Smooth muscle cell (in vitro differentiated cells): Measurements from ENCODE around the gene UCHL5. TPM values are rescaled to one million over a fixed set of nuclear protein-coding genes. Genes with fewer than 3 reads are reported as not detected.

Source experiments
- DNase-seq: peaks from one replicate; lab custom pipeline; 2025; ENCODE audit not compliant: unreplicated experiment; lab: John Stamatoyannopoulos, UW
- H2AFZ ChIP-seq: fragments of 200-600 bp; sonication (generic); 2 replicates; pipeline ENCODE4 v1.6.0; 2016; ENCODE audit warnings: antibody characterized with exemption, low read depth, mild to moderate bottlenecking
- H3F3A ChIP-seq: fragments of 200-600 bp; sonication (generic); 2 replicates; pipeline ENCODE4 v1.6.0; 2017; ENCODE audit warnings: antibody characterized with exemption, low read depth
- H3K27ac ChIP-seq: fragments of 200-600 bp; sonication (generic); 2 replicates; pipeline ENCODE4 v1.5.1; 2016; ENCODE audit warnings: low read depth, mild to moderate bottlenecking
- H3K27me3 ChIP-seq: fragments of 200-600 bp; sonication (generic); 2 replicates; pipeline ENCODE4 v1.6.1; 2016; ENCODE audit warnings: low read depth, mild to moderate bottlenecking
- H3K36me3 ChIP-seq: fragments of 200-600 bp; sonication (generic); 2 replicates; pipeline ENCODE4 v1.5.1; 2016; ENCODE audit warnings: low read depth
- H3K4me1 ChIP-seq: fragments of 200-600 bp; sonication (generic); 2 replicates; pipeline ENCODE4 v1.5.1; 2016; ENCODE audit warnings: low read depth
- H3K4me2 ChIP-seq: fragments of 200-600 bp; sonication (generic); 2 replicates; pipeline ENCODE4 v1.6.0; 2016; ENCODE audit warnings: mild to moderate bottlenecking
- H3K4me3 ChIP-seq: fragments of 200-600 bp; sonication (generic); 2 replicates; pipeline ENCODE4 v1.5.1; 2016; ENCODE audit warnings: mild to moderate bottlenecking
- H3K79me2 ChIP-seq: fragments of 200-600 bp; sonication (generic); 2 replicates; pipeline ENCODE4 v1.6.0; 2016; ENCODE audit warnings: low read depth, mild to moderate bottlenecking
- H3K9ac ChIP-seq: fragments of 200-600 bp; sonication (generic); 2 replicates; pipeline ENCODE4 v1.6.0; 2016; ENCODE audit warnings: low read depth
- H3K9me3 ChIP-seq: fragments of 200-600 bp; sonication (generic); replicated peaks from 2 replicates; pipeline ENCODE4 v1.5.1; 2016; ENCODE audit warnings: low read depth
- H4K20me1 ChIP-seq: fragments of 200-600 bp; sonication (generic); 2 replicates; pipeline ENCODE4 v1.6.0; 2016; ENCODE audit warnings: low read depth
- CTCF ChIP-seq: fragments of 200-600 bp; sonication (generic); IDR thresholded peaks from 2 replicates; pipeline ENCODE4 v1.5.1; 2017; ENCODE audit warnings: borderline replicate concordance, mild to moderate bottlenecking, antibody characterized with exemption; ENCODE audit not compliant: insufficient read depth, poor library complexity, severe bottlenecking
- WGBS: methylation state at CpG from one replicate; pipeline ENCODE4 v1.1.7; 2016; ENCODE audit warnings: low lambda C conversion rate; 5-methylcytosine and 5-hydroxymethylcytosine counted together
- polyA plus RNA-seq: library from polyadenylated mRNA; unstranded; fragments of >200 nt; fragmentation: Nextera tagmentation; extraction: Ambion mirVana; gene quantifications from 2 replicates; pipeline ENCODE4 v1.2.1, GENCODE V29; 2016
- total RNA-seq: library from RNA; depleted of rRNA; stranded (reverse); fragments of >200 nt; gene quantifications from 2 replicates; pipeline ENCODE4 v1.2.3, GENCODE V29; 2014

UCHL5 gene
- total and polyA plus RNA-seq, 2 experiments from 2014 or later = 22.2 to 35.6 TPM

GRCh38 chr1:193068013-193068412 lies 8.9 kb upstream of the UCHL5 start:
- Histone ChIP-seq H4K20me1 (peaks cover 87% of the 10 kb centered on the region), H3K27me3 (no peaks in the 10 kb centered on the region), H3K36me3 (no peaks in the 10 kb centered on the region), H3K79me2 (peaks cover 100% of the 10 kb centered on the region), H3K27ac (no peak overlapping the region), H3K4me3 (no peak overlapping the region), H2AFZ (no peak overlapping the region), H3K9me3 (no peaks in the 10 kb centered on the region), H3K9ac (no peak overlapping the region), H3K4me1 (no peaks in the 10 kb centered on the region), H3F3A (no peaks in the 10 kb centered on the region), H3K4me2 (no peak overlapping the region)
- TF ChIP-seq CTCF = no peak
- DNase-seq = no peak

GRCh38 chr1:193066606-193067005 lies 7.4 kb upstream of the UCHL5 start:
- no peak overlapping the region for H3K27ac ChIP-seq
- H4K20me1 ChIP-seq = peaks cover 91% of the 10 kb centered on the region
- H3K4me3 ChIP-seq = no peak overlapping the region
- no peak overlapping the region for H2AFZ ChIP-seq
- H3K9me3 ChIP-seq = no peaks in the 10 kb centered on the region
- H3K4me2 ChIP-seq = no peak overlapping the region
- H3K27me3 ChIP-seq = no peaks in the 10 kb centered on the region
- WGBS = 94% methylated on average over 4 of the region's 4 CpGs
- H3K36me3 ChIP-seq = no peaks in the 10 kb centered on the region
- no peaks in the 10 kb centered on the region for H3K4me1 ChIP-seq
- DNase-seq = no peak
- H3K79me2 ChIP-seq = peaks cover 100% of the 10 kb centered on the region
- no peak overlapping the region for H3K9ac ChIP-seq
- H3F3A ChIP-seq = no peaks in the 10 kb centered on the region
- TF ChIP-seq CTCF = no peak

GRCh38 chr1:193065954-193066353 lies 6.8 kb upstream of the UCHL5 start:
- H4K20me1 ChIP-seq = peaks cover 85% of the 10 kb centered on the region
- no peak for DNase-seq
- no peak overlapping the region for H3K27ac ChIP-seq
- no peaks in the 10 kb centered on the region for H3K27me3 ChIP-seq
- H3K4me2 ChIP-seq = no peak overlapping the region
- no peak for TF ChIP-seq CTCF
- H3K36me3 ChIP-seq = no peaks in the 10 kb centered on the region
- H3K4me1 ChIP-seq = peaks cover 5% of the 10 kb centered on the region
- no peak overlapping the region for H3K9ac ChIP-seq
- peaks cover under 1% of the 10 kb centered on the region for H3F3A ChIP-seq
- H3K79me2 ChIP-seq = peaks cover 100% of the 10 kb centered on the region
- no peaks in the 10 kb centered on the region for H3K9me3 ChIP-seq
- no peak overlapping the region for H3K4me3 ChIP-seq
- no peak overlapping the region for H2AFZ ChIP-seq

GRCh38 chr1:193062698-193063463 lies 3.7 kb upstream of the UCHL5 start:
- peaks cover 6% of the 10 kb centered on the region for H3F3A ChIP-seq
- H3K9ac ChIP-seq = no peak overlapping the region
- DNase-seq = no peak
- TF ChIP-seq CTCF = no peak
- no peak overlapping the region for H3K27ac ChIP-seq
- H3K4me2 ChIP-seq = no peak overlapping the region
- 90% methylated on average over 4 of the region's 4 CpGs for WGBS
- peaks cover 86% of the 10 kb centered on the region for H3K79me2 ChIP-seq
- no peaks in the 10 kb centered on the region for H3K27me3 ChIP-seq
- H4K20me1 ChIP-seq = peaks cover 59% of the 10 kb centered on the region
- no peak overlapping the region for H3K4me3 ChIP-seq
- H2AFZ ChIP-seq = no peak overlapping the region
- H3K9me3 ChIP-seq = no peaks in the 10 kb centered on the region
- H3K36me3 ChIP-seq = no peaks in the 10 kb centered on the region
- peaks cover 15% of the 10 kb centered on the region for H3K4me1 ChIP-seq
